Caco-2 (cell line): Measurements from ENCODE around the gene SLC6A15. TPM values are rescaled to one million over a fixed set of nuclear protein-coding genes. Genes with fewer than 3 reads are reported as not detected.

Experiments used
- BruUV-seq: library from RNA; stranded (reverse); fragments of 400-500 nt; replicated peaks from 2 replicates; lab custom pipeline; 2021; lab: Mats Ljungman, UMichigan
- CTCF ChIA-PET: fragments of 300-600 bp; sonication (Branson Sonifier 250); formaldehyde crosslinking; loops from one replicate; lab custom pipeline; 2022; ENCODE audit warnings: antibody characterized with exemption; lab: Charles Lee
- POLR2A ChIA-PET: fragments of 300-600 bp; sonication (Branson Sonifier 250); formaldehyde crosslinking; loops from one replicate; lab custom pipeline; 2022; ENCODE audit warnings: antibody characterized with exemption; lab: Charles Lee
- DNase-seq, 2 experiments: peaks; one replicate each; pipeline versions ENCODE4 v3.0.0 to v3.0.0-alpha.2; 2020 to 2022
- H3K27me3 ChIP-seq: replicated peaks from 2 replicates; pipeline ENCODE4 v1.6.0; 2011; ENCODE audit warnings: low read length; ENCODE audit not compliant: control insufficient read depth, insufficient read depth
- H3K36me3 ChIP-seq: 2 replicates; pipeline ENCODE4 v1.5.1; 2011; ENCODE audit warnings: low read length; ENCODE audit not compliant: control insufficient read depth, insufficient read depth
- H3K4me1 ChIP-seq: fragments of 250-450 bp; sonication (Bioruptor Pico); 2 replicates; pipeline ENCODE4 v1.5.1; 2020; ENCODE audit warnings: mild to moderate bottlenecking
- H3K4me3 ChIP-seq: 2 replicates; pipeline ENCODE4 v1.5.1; 2011; ENCODE audit warnings: low read depth, mild to moderate bottlenecking, control low read depth, low read length
- H3K9me3 ChIP-seq: fragments of 250-450 bp; sonication (Bioruptor Pico); 2 replicates; pipeline ENCODE4 v1.5.1; 2020; ENCODE audit warnings: mild to moderate bottlenecking, moderate library complexity
- H3K27ac Mint-ChIP-seq: one replicate; pipeline ENCODE4 v1.8.0; 2022; ENCODE audit warnings: mixed read lengths; ENCODE audit not compliant: unreplicated experiment
- H3K27me3 Mint-ChIP-seq: one replicate; pipeline ENCODE4 v1.8.0; 2022; ENCODE audit warnings: mixed read lengths; ENCODE audit not compliant: insufficient read depth, unreplicated experiment
- H3K36me3 Mint-ChIP-seq: one replicate; pipeline ENCODE4 v1.8.0; 2022; ENCODE audit warnings: mild to moderate bottlenecking, mixed read lengths; ENCODE audit not compliant: insufficient read depth, unreplicated experiment
- H3K4me1 Mint-ChIP-seq: one replicate; pipeline ENCODE4 v1.8.0; 2022; ENCODE audit warnings: low read depth, mixed read lengths; ENCODE audit not compliant: unreplicated experiment
- H3K4me3 Mint-ChIP-seq: one replicate; pipeline ENCODE4 v1.8.0; 2022; ENCODE audit warnings: mild to moderate bottlenecking, moderate library complexity, mixed read lengths; ENCODE audit not compliant: unreplicated experiment
- H3K9me3 Mint-ChIP-seq: one replicate; pipeline ENCODE4 v1.8.0; 2022; ENCODE audit warnings: mixed read lengths; ENCODE audit not compliant: unreplicated experiment
- intact Hi-C: fragments of 100-400 bp; cut with micrococcal nuclease; formaldehyde crosslinking; loops from one replicate; pipeline ENCODE4 v1.10.0; 2022; ENCODE audit not compliant: unreplicated experiment
- total RNA-seq: library from RNA; stranded (reverse); gene quantifications from 2 replicates; pipeline ENCODE4 v1.2.3, GENCODE V29; 2022
- TF ChIP-seq, protein P1 (sequence below), 2 experiments: fragments of 200-600 bp in 1 of 2; IDR thresholded peaks; 1 replicate in 1 of 2; 2 replicates in 1 of 2; pipeline versions ENCODE4 v1.5.1 to v1.8.0; 2011 to 2022; ENCODE audit warnings: antibody characterized with exemption in 1 of 2, control low read depth in 1 of 2, inconsistent platforms in 1 of 2, low read depth in 1 of 2, low read length in 1 of 2, mild to moderate bottlenecking in 1 of 2, moderate library complexity in 1 of 2; ENCODE audit not compliant: insufficient read depth in 1 of 2, severe bottlenecking in 1 of 2, unreplicated experiment in 1 of 2

The SLC6A15 gene
- total RNA-seq, 1 experiment from 2014 or later, result not detected

DNA sequence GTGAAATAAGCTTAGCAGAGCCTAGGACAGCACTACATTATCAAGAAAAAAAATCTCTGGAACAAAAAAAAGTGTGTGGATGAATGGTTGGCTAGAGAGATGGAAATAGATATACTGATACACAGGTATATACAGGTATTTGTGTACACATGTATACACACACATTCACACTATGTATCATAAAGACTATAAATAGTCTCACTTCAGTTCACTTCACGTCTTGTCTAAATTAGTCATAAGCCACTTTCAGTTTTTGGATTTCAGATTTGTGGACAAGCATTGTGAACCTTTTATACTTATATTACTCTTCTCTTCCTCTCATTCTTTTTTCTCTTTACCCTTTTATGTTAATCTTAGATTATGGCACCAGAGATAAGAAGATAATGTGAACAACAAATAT, 41.8 kb upstream of the SLC6A15 start:
- H3K4me1 Mint-ChIP-seq, result no peaks in the 10 kb centered on the region
- no peak for DNase-seq
- Histone ChIP-seq H3K9me3 (no peaks in the 10 kb centered on the region), H3K4me3 (no peak overlapping the region), H3K4me1 (no peaks in the 10 kb centered on the region), H3K27me3 (no peaks in the 10 kb centered on the region), H3K36me3 (no peaks in the 10 kb centered on the region)
- no peak overlapping the region for H3K4me3 Mint-ChIP-seq
- ChIA-PET CTCF (no interaction called here), POLR2A (no interaction called here)
- H3K27me3 Mint-ChIP-seq, result peaks cover 5% of the 10 kb centered on the region
- H3K36me3 Mint-ChIP-seq, result no peaks in the 10 kb centered on the region
- no TSS peak for BruUV-seq
- H3K27ac Mint-ChIP-seq, result no peak overlapping the region
- TF ChIP-seq, protein P1, sequence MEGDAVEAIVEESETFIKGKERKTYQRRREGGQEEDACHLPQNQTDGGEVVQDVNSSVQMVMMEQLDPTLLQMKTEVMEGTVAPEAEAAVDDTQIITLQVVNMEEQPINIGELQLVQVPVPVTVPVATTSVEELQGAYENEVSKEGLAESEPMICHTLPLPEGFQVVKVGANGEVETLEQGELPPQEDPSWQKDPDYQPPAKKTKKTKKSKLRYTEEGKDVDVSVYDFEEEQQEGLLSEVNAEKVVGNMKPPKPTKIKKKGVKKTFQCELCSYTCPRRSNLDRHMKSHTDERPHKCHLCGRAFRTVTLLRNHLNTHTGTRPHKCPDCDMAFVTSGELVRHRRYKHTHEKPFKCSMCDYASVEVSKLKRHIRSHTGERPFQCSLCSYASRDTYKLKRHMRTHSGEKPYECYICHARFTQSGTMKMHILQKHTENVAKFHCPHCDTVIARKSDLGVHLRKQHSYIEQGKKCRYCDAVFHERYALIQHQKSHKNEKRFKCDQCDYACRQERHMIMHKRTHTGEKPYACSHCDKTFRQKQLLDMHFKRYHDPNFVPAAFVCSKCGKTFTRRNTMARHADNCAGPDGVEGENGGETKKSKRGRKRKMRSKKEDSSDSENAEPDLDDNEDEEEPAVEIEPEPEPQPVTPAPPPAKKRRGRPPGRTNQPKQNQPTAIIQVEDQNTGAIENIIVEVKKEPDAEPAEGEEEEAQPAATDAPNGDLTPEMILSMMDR (IDR thresholded peaks at IDR 0.05; ENCODE audit: insufficient read depth in 1 of 2, low read depth in 1 of 2, low read length in 1 of 2, severe bottlenecking in 1 of 2, unreplicated experiment in 1 of 2), result no peak
- no peaks in the 10 kb centered on the region for H3K9me3 Mint-ChIP-seq
- intact Hi-C loops, result no loop called here

DNA sequence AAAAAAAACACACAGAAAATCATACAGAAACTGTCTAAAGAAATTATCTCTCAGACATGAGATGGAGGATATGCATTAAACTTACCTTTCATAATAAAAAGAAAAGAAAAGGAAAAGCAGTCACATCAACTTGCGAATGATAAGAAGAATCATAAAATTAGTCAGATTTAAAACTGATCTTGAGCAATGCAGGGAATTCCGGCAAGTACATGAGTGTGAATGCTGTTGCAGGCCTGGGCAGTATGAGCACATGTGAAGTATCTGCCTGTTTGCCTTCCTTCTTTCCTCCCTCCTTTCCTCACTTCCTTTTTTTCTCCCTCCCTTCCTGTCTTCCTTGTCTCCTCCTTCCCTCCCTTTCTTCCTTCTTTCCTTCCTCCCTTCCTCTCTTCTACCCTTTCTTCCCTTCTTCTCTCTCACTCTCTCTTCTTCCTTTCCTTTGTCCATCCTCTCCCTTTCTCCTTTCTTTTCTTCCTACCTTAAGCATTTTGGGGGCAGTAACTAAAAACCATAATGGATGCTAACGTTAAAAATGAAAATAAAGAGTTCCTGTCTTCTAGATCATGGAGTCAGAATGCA, 38.5 kb upstream of the SLC6A15 start:
- H3K4me3 Mint-ChIP-seq, result no peak overlapping the region
- POLR2A ChIA-PET, result no interaction called here
- no peaks in the 10 kb centered on the region for H3K27me3 ChIP-seq
- no peaks in the 10 kb centered on the region for H3K36me3 ChIP-seq
- intact Hi-C loops, result no loop called here
- no peak overlapping the region for H3K27ac Mint-ChIP-seq
- no peak overlapping the region for H3K4me3 ChIP-seq
- no peaks in the 10 kb centered on the region for H3K4me1 ChIP-seq
- DNase-seq, result no peak
- H3K36me3 Mint-ChIP-seq, result no peaks in the 10 kb centered on the region
- H3K27me3 Mint-ChIP-seq, result peaks cover 3% of the 10 kb centered on the region
- H3K9me3 Mint-ChIP-seq, result no peaks in the 10 kb centered on the region
- TF ChIP-seq, protein P1 (IDR thresholded peaks at IDR 0.05; ENCODE audit: insufficient read depth in 1 of 2, low read depth in 1 of 2, low read length in 1 of 2, severe bottlenecking in 1 of 2, unreplicated experiment in 1 of 2), result no peak
- H3K4me1 Mint-ChIP-seq, result no peaks in the 10 kb centered on the region
- BruUV-seq, result no TSS peak
- no peaks in the 10 kb centered on the region for H3K9me3 ChIP-seq
- CTCF ChIA-PET, result no interaction called here

DNA sequence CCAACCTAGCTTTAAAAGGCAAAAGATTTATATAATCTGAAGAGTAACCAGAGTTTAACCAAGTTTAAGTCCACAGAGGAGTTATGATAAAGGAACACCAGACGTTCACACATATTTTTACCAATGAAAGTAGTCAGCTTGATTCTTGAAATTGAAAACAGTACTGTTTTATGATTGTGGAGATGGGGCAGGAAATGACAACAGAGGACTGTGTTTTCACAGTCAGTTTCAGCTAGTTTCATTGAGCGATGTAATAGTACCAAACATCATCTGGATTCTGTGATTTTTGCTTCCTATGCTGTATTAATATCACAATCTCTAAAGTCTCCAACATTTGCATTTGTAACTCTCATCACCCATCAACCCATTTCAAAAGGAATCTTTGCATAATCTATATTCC, 34.2 kb upstream of the SLC6A15 start:
- intact Hi-C loops, result no loop called here
- no peaks in the 10 kb centered on the region for H3K9me3 ChIP-seq
- Mint-ChIP-seq H3K27me3 (no peaks in the 10 kb centered on the region), H3K4me1 (no peaks in the 10 kb centered on the region), H3K9me3 (no peaks in the 10 kb centered on the region), H3K4me3 (no peak overlapping the region), H3K36me3 (no peaks in the 10 kb centered on the region), H3K27ac (no peak overlapping the region)
- H3K27me3 ChIP-seq, result no peaks in the 10 kb centered on the region
- BruUV-seq, result no TSS peak
- DNase-seq, result no peak
- H3K4me1 ChIP-seq, result no peaks in the 10 kb centered on the region
- ChIA-PET POLR2A (no interaction called here), CTCF (interaction anchor here (0.6 kb wide), 1 partner anchor 130 kb away, joined by 4 read pairs; no protein-coding TSS in a partner anchor)
- TF ChIP-seq, protein P1 (IDR thresholded peaks at IDR 0.05; ENCODE audit: insufficient read depth in 1 of 2, low read depth in 1 of 2, low read length in 1 of 2, severe bottlenecking in 1 of 2, unreplicated experiment in 1 of 2), result no peak
- H3K36me3 ChIP-seq, result no peaks in the 10 kb centered on the region
- no peak overlapping the region for H3K4me3 ChIP-seq
